ENCODE measurements around the gene MYH9.

The MYH9 gene

GRCh38 chr22:36344106-36344827 is 43.5 kb downstream of the MYH9 start:
- FAIRE-seq = no peak

GRCh38 chr22:36343720-36344105 is 44.1 kb downstream of the MYH9 start:
- no peak for FAIRE-seq

- FAIRE-seq = no peak
These were observed 44.6 kb downstream of the MYH9 start for GRCh38 chr22:36343070-36343719.

GRCh38 chr22:36341640-36342041 is 46.1 kb downstream of the MYH9 start:
- FAIRE-seq = no peak

GRCh38 chr22:36340621-36341020 is 47.1 kb downstream of the MYH9 start:
- no peak for FAIRE-seq

- FAIRE-seq = no peak
These were observed 48.3 kb downstream of the MYH9 start for GRCh38 chr22:36339171-36340065.

- FAIRE-seq = no peak
These were observed 50.2 kb downstream of the MYH9 start for GRCh38 chr22:36337365-36338130.

GRCh38 chr22:36336246-36337182 is 51.3 kb downstream of the MYH9 start:
- FAIRE-seq = no peak

GRCh38 chr22:36335621-36336020 is 52.1 kb downstream of the MYH9 start:
- FAIRE-seq = no peak

GRCh38 chr22:36334821-36335603 is 52.8 kb downstream of the MYH9 start:
- no peak for FAIRE-seq

GRCh38 chr22:36334081-36334820 is 53.5 kb downstream of the MYH9 start:
- no peak for FAIRE-seq

GRCh38 chr22:36333644-36334043 is 54.1 kb downstream of the MYH9 start:
- no peak for FAIRE-seq

GRCh38 chr22:36332623-36333332 is 55.0 kb downstream of the MYH9 start:
- no peak for FAIRE-seq

- no peak for FAIRE-seq
These were observed 55.7 kb downstream of the MYH9 start for GRCh38 chr22:36331912-36332622.

GRCh38 chr22:36331306-36331911 is 56.4 kb downstream of the MYH9 start:
- no peak for FAIRE-seq

GRCh38 chr22:36330655-36331305 is 57.0 kb downstream of the MYH9 start:
- no peak for FAIRE-seq

GRCh38 chr22:36330127-36330526 is 57.6 kb downstream of the MYH9 start:
- no peak for FAIRE-seq
